ENCODE data around the gene CEP19.

CEP19 gene

GRCh38 chr3:196662711-196663571, 49.1 kb downstream of the CEP19 start:
- DNase-seq, result no peak

GRCh38 chr3:196662033-196662432, 50.0 kb downstream of the CEP19 start:
- no peak for DNase-seq

- DNase-seq, result no peak
These were observed 50.6 kb downstream of the CEP19 start for GRCh38 chr3:196661400-196661799.

- DNase-seq, result no peak
These were observed 51.5 kb downstream of the CEP19 start for GRCh38 chr3:196660381-196661166.

- DNase-seq, result no peak
These were observed 52.1 kb downstream of the CEP19 start for GRCh38 chr3:196659901-196660351.
